ENCODE measurements around the gene RAB6D. TPM values are rescaled to one million over a fixed set of nuclear protein-coding genes. Genes with fewer than 3 reads are reported as not detected.
"Not testable (repeated sequence)": the region's sequence is repeated elsewhere in the genome, so short reads cannot be mapped to it uniquely, and the experiment has no call there.

The RAB6D gene
- total RNA-seq, 2 experiments from 2014 or later: not detected

- intact Hi-C loops (cut with micrococcal nuclease; ENCODE audit: unreplicated experiment): no loop called here
- H3K9me2 ChIP-seq (ENCODE audit: insufficient read depth, low read length): no peaks in the 10 kb centered on the region
- CTCF ChIA-PET (ENCODE audit: unreplicated experiment): no interaction called here
- no peaks in the 10 kb centered on the region for H3K4me1 ChIP-seq (ENCODE audit: insufficient read depth, low read length, poor library complexity, severe bottlenecking)
- no peaks in the 10 kb centered on the region for H4K20me1 ChIP-seq (ENCODE audit: insufficient read depth, low read length)
- H3K4me2 ChIP-seq (ENCODE audit: low read length): no peak overlapping the region
- BruUV-seq (replicated peaks): no TSS peak
- TF ChIP-seq EZH2phosphoT487 (IDR thresholded peaks at IDR 0.05; ENCODE audit: borderline replicate concordance, low read depth, low read length) (no peak), CTCF (conservative IDR thresholded peaks at IDR 0.05; ENCODE audit: low read length) (no peak)
- H3K27ac ChIP-seq (ENCODE audit: low read depth, low read length, poor library complexity, severe bottlenecking): no peak overlapping the region
- no peak overlapping the region for H2AFZ ChIP-seq (ENCODE audit: low read length)
- POLR2A ChIA-PET: no interaction called here
- H3K4me3 ChIP-seq (ENCODE audit: low read depth, low read length, poor library complexity, severe bottlenecking): no peak overlapping the region
- H3K79me2 ChIP-seq (ENCODE audit: insufficient read depth, low read depth, low read length): no peaks in the 10 kb centered on the region
- no peak for DNase-seq (ENCODE audit: low spot score)
- H3K36me3 ChIP-seq (ENCODE audit: insufficient read depth, low read length): no peaks in the 10 kb centered on the region
- no peaks in the 10 kb centered on the region for H3K9me3 ChIP-seq (ENCODE audit: low read length)
Observed at GRCh38 chr2:131367352-131367751, 3.4 kb upstream of the RAB6D start.

GRCh38 chr2:131366643-131367042 is 2.7 kb upstream of the RAB6D start:
- H3K4me2 ChIP-seq (ENCODE audit: low read length): no peak overlapping the region
- H3K79me2 ChIP-seq (ENCODE audit: insufficient read depth, low read depth, low read length): no peaks in the 10 kb centered on the region
- no peaks in the 10 kb centered on the region for H3K4me1 ChIP-seq (ENCODE audit: insufficient read depth, low read length, poor library complexity, severe bottlenecking)
- CTCF ChIA-PET (ENCODE audit: unreplicated experiment): no interaction called here
- no peak overlapping the region for H3K27ac ChIP-seq (ENCODE audit: low read depth, low read length, poor library complexity, severe bottlenecking)
- no peaks in the 10 kb centered on the region for H3K36me3 ChIP-seq (ENCODE audit: insufficient read depth, low read length)
- DNase-seq (ENCODE audit: low spot score): no peak
- no peak for TF ChIP-seq CTCF (conservative IDR thresholded peaks at IDR 0.05; ENCODE audit: low read length)
- TF ChIP-seq EZH2phosphoT487 (IDR thresholded peaks at IDR 0.05; ENCODE audit: borderline replicate concordance, low read depth, low read length): no peak
- H3K9me2 ChIP-seq (ENCODE audit: insufficient read depth, low read length): no peaks in the 10 kb centered on the region
- no peak overlapping the region for H2AFZ ChIP-seq (ENCODE audit: low read length)
- POLR2A ChIA-PET: no interaction called here
- intact Hi-C loops (cut with micrococcal nuclease; ENCODE audit: unreplicated experiment): no loop called here
- no peaks in the 10 kb centered on the region for H4K20me1 ChIP-seq (ENCODE audit: insufficient read depth, low read length)
- BruUV-seq (replicated peaks): no TSS peak
- no peak overlapping the region for H3K4me3 ChIP-seq (ENCODE audit: low read depth, low read length, poor library complexity, severe bottlenecking)
- H3K9me3 ChIP-seq (ENCODE audit: low read length): no peaks in the 10 kb centered on the region

- Histone ChIP-seq H3K4me1 (ENCODE audit: insufficient read depth, low read length, poor library complexity, severe bottlenecking) (no peaks in the 10 kb centered on the region), H3K79me2 (ENCODE audit: insufficient read depth, low read depth, low read length) (no peaks in the 10 kb centered on the region), H3K4me2 (ENCODE audit: low read length) (no peak overlapping the region), H3K27ac (ENCODE audit: low read depth, low read length, poor library complexity, severe bottlenecking) (no peak overlapping the region), H3K9me2 (ENCODE audit: insufficient read depth, low read length) (no peaks in the 10 kb centered on the region), H2AFZ (ENCODE audit: low read length) (no peak overlapping the region), H3K4me3 (ENCODE audit: low read depth, low read length, poor library complexity, severe bottlenecking) (no peak overlapping the region), H3K36me3 (ENCODE audit: insufficient read depth, low read length) (no peaks in the 10 kb centered on the region), H4K20me1 (ENCODE audit: insufficient read depth, low read length) (no peaks in the 10 kb centered on the region), H3K9me3 (ENCODE audit: low read length) (no peaks in the 10 kb centered on the region)
- ChIA-PET CTCF (ENCODE audit: unreplicated experiment) (no interaction called here), POLR2A (interaction anchor here (0.6 kb wide), 1 partner anchor 372 kb away, joined by 3 read pairs; no protein-coding TSS in a partner anchor)
- DNase-seq (ENCODE audit: low spot score): no peak
- TF ChIP-seq EZH2phosphoT487 (IDR thresholded peaks at IDR 0.05; ENCODE audit: borderline replicate concordance, low read depth, low read length): no peak
- TF ChIP-seq CTCF (conservative IDR thresholded peaks at IDR 0.05; ENCODE audit: low read length): no peak
- BruUV-seq (replicated peaks): no TSS peak
- intact Hi-C loops (cut with micrococcal nuclease; ENCODE audit: unreplicated experiment): no loop called here
Observed at GRCh38 chr2:131365452-131365851, 1.5 kb upstream of the RAB6D start.

- POLR2A ChIA-PET; H2AFZ ChIP-seq (ENCODE audit: low read length); H3K4me3 ChIP-seq (ENCODE audit: low read depth, low read length, poor library complexity, severe bottlenecking); H3K36me3 ChIP-seq (ENCODE audit: insufficient read depth, low read length); H3K4me2 ChIP-seq (ENCODE audit: low read length); DNase-seq (ENCODE audit: low spot score); H3K79me2 ChIP-seq (ENCODE audit: insufficient read depth, low read depth, low read length); CTCF ChIA-PET (ENCODE audit: unreplicated experiment); H3K9me3 ChIP-seq (ENCODE audit: low read length); H3K4me1 ChIP-seq (ENCODE audit: insufficient read depth, low read length, poor library complexity, severe bottlenecking); intact Hi-C loops (cut with micrococcal nuclease; ENCODE audit: unreplicated experiment); H4K20me1 ChIP-seq (ENCODE audit: insufficient read depth, low read length); H3K27ac ChIP-seq (ENCODE audit: low read depth, low read length, poor library complexity, severe bottlenecking); BruUV-seq (replicated peaks); H3K9me2 ChIP-seq (ENCODE audit: insufficient read depth, low read length): not testable (repeated sequence)
Observed at GRCh38 chr2:131363213-131363612, 755 bp downstream of the RAB6D start.

All from OCI-LY7 (cell line).